Loucy (cell line): ENCODE data around the gene KMT2E.

Source experiments
- H2AFZ ChIP-seq: fragments of 200-600 bp; sonication (generic); 2 replicates; pipeline ENCODE4 v1.6.0; 2016; ENCODE audit warnings: antibody characterized with exemption, mild to moderate bottlenecking, low read length, moderate library complexity
- H3F3A ChIP-seq: fragments of 200-600 bp; 2 replicates; pipeline ENCODE4 v1.6.0; 2016; ENCODE audit warnings: antibody characterized with exemption, low read depth, mild to moderate bottlenecking
- H3K27me3 ChIP-seq: fragments of 200-600 bp; sonication (generic); 2 replicates; pipeline ENCODE4 v1.6.1; 2014; ENCODE audit warnings: low read length, mild to moderate bottlenecking; ENCODE audit not compliant: insufficient read depth, poor library complexity, severe bottlenecking
- H3K36me3 ChIP-seq: fragments of 200-600 bp; sonication (generic); 2 replicates; pipeline ENCODE4 v1.6.1; 2016; ENCODE audit warnings: low read length; ENCODE audit not compliant: insufficient read depth
- H3K4me1 ChIP-seq: fragments of 200-600 bp; sonication (generic); 2 replicates; pipeline ENCODE4 v1.5.1; 2014; ENCODE audit warnings: low read length, mild to moderate bottlenecking; ENCODE audit not compliant: insufficient read depth, poor library complexity, severe bottlenecking
- H3K4me2 ChIP-seq: fragments of 200-600 bp; sonication (generic); 2 replicates; pipeline ENCODE4 v1.6.0; 2014; ENCODE audit warnings: antibody characterized with exemption, low read length, low read depth, mild to moderate bottlenecking; ENCODE audit not compliant: poor library complexity, severe bottlenecking
- H3K4me3 ChIP-seq: fragments of 200-600 bp; sonication (generic); 2 replicates; pipeline ENCODE4 v1.5.1; 2014; ENCODE audit warnings: low read length, mild to moderate bottlenecking, mixed read lengths; ENCODE audit not compliant: poor library complexity, severe bottlenecking
- H3K79me2 ChIP-seq: fragments of 200-600 bp; sonication (generic); 2 replicates; pipeline ENCODE4 v1.6.1; 2014; ENCODE audit warnings: low read length; ENCODE audit not compliant: insufficient read depth
- H3K9ac ChIP-seq: fragments of 200-600 bp; sonication (generic); 2 replicates; pipeline ENCODE4 v1.6.0; 2014; ENCODE audit warnings: mild to moderate bottlenecking, low read depth, low read length, moderate library complexity; ENCODE audit not compliant: poor library complexity, severe bottlenecking
- H3K9me2 ChIP-seq: fragments of 200-600 bp; sonication (generic); replicated peaks from 2 replicates; pipeline ENCODE4 v1.6.1; 2016; ENCODE audit warnings: low read depth, low read length, mixed read lengths
- H3K9me3 ChIP-seq: fragments of 200-600 bp; sonication (generic); 2 replicates; pipeline ENCODE4 v1.6.1; 2014; ENCODE audit warnings: mild to moderate bottlenecking, antibody characterized with exemption, low read length, low read depth; ENCODE audit not compliant: insufficient read depth
- H4K20me1 ChIP-seq: fragments of 200-600 bp; sonication (generic); 2 replicates; pipeline ENCODE4 v1.6.0; 2014; ENCODE audit warnings: antibody characterized with exemption, low read length, mild to moderate bottlenecking; ENCODE audit not compliant: insufficient read depth, poor library complexity, severe bottlenecking
- CTCF ChIP-seq: fragments of 200-600 bp; sonication (generic); conservative IDR thresholded peaks from 2 replicates; pipeline ENCODE4 v1.5.1; 2014; ENCODE audit warnings: mild to moderate bottlenecking, antibody characterized with exemption, low read length
- EZH2phosphoT487 ChIP-seq: fragments of 200-600 bp; IDR thresholded peaks from 2 replicates; pipeline ENCODE4 v1.6.1; 2018; ENCODE audit warnings: antibody characterized with exemption, mild to moderate bottlenecking, moderate library complexity, borderline replicate concordance

The KMT2E gene

GRCh38 chr7:105126436-105126975 lies 112.5 kb downstream of the KMT2E start:
- H3K9ac ChIP-seq: no peak overlapping the region
- no peaks in the 10 kb centered on the region; the same call in 1 of the 2 replicates for H3K79me2 ChIP-seq
- no peak overlapping the region for H2AFZ ChIP-seq
- no peaks in the 10 kb centered on the region for H3K9me3 ChIP-seq
- no peaks in the 10 kb centered on the region for H4K20me1 ChIP-seq
- H3K4me3 ChIP-seq: no peak overlapping the region
- no peak for TF ChIP-seq CTCF
- no peak for TF ChIP-seq EZH2phosphoT487
- H3K27me3 ChIP-seq: no peaks in the 10 kb centered on the region
- H3K4me2 ChIP-seq: no peak overlapping the region
- H3K4me1 ChIP-seq: peaks cover 8% of the 10 kb centered on the region
- no peaks in the 10 kb centered on the region for H3F3A ChIP-seq
- peaks cover 75% of the 10 kb centered on the region; the same call in 1 of the 2 replicates for H3K36me3 ChIP-seq
- no peaks in the 10 kb centered on the region for H3K9me2 ChIP-seq

GRCh38 chr7:105127179-105127578 lies 113.2 kb downstream of the KMT2E start:
- H3F3A ChIP-seq: no peaks in the 10 kb centered on the region
- H3K36me3 ChIP-seq: peaks cover 77% of the 10 kb centered on the region; the same call in 1 of the 2 replicates
- H3K27me3 ChIP-seq: no peaks in the 10 kb centered on the region
- H3K9me2 ChIP-seq: no peaks in the 10 kb centered on the region
- H4K20me1 ChIP-seq: no peaks in the 10 kb centered on the region
- H3K4me3 ChIP-seq: no peak overlapping the region
- no peak overlapping the region for H3K4me2 ChIP-seq
- H2AFZ ChIP-seq: no peak overlapping the region
- TF ChIP-seq CTCF (no peak), EZH2phosphoT487 (no peak)
- no peak overlapping the region for H3K9ac ChIP-seq
- H3K79me2 ChIP-seq: no peaks in the 10 kb centered on the region; the same call in 1 of the 2 replicates
- H3K9me3 ChIP-seq: no peaks in the 10 kb centered on the region
- peaks cover 6% of the 10 kb centered on the region for H3K4me1 ChIP-seq

- Histone ChIP-seq H3K4me3 (no peak overlapping the region), H3K4me1 (peaks cover 6% of the 10 kb centered on the region), H3K36me3 (peaks cover 79% of the 10 kb centered on the region; the same call in 1 of the 2 replicates), H3K9me3 (no peaks in the 10 kb centered on the region), H3K4me2 (no peak overlapping the region), H2AFZ (no peak overlapping the region), H3F3A (no peaks in the 10 kb centered on the region), H4K20me1 (peaks cover 5% of the 10 kb centered on the region), H3K27me3 (no peaks in the 10 kb centered on the region), H3K79me2 (peaks cover 3% of the 10 kb centered on the region), H3K9ac (no peak overlapping the region), H3K9me2 (no peaks in the 10 kb centered on the region)
- no peak for TF ChIP-seq CTCF
- TF ChIP-seq EZH2phosphoT487: no peak
Observed at GRCh38 chr7:105130048-105130447, 116.0 kb downstream of the KMT2E start.
